Measurements from ENCODE around the gene B4GALNT1. TPM values are rescaled to one million over a fixed set of nuclear protein-coding genes. Genes with fewer than 3 reads are reported as not detected.

Gene B4GALNT1
- total and polyA plus RNA-seq, 10 of the 15 experiments (the other 5 are each of a cell fraction or from before 2014, with no cell fraction given), result 0.01 to 0.38 (median 0.14) TPM; not detected in 3

DNA sequence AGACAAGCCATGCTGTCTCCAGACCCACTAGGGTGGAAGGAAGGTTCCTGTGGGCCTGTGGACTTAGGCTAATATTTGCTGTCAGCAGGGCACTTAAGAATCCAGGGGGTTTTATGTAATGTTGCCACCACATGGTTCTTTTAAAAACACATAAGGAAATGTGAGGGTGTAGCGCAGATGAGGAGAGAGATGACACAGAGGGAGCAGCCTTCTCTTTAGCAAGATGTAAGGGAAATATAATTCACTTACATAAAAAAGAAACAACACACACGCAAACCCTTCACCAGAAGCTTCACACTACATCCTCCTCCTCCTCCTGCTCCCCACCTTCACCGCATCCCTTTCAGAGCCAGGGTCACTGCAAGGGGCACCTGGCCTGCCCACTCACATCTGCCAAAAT lies 46.9 kb downstream of the B4GALNT1 start (continued):
- TF ChIP-seq, protein P1, sequence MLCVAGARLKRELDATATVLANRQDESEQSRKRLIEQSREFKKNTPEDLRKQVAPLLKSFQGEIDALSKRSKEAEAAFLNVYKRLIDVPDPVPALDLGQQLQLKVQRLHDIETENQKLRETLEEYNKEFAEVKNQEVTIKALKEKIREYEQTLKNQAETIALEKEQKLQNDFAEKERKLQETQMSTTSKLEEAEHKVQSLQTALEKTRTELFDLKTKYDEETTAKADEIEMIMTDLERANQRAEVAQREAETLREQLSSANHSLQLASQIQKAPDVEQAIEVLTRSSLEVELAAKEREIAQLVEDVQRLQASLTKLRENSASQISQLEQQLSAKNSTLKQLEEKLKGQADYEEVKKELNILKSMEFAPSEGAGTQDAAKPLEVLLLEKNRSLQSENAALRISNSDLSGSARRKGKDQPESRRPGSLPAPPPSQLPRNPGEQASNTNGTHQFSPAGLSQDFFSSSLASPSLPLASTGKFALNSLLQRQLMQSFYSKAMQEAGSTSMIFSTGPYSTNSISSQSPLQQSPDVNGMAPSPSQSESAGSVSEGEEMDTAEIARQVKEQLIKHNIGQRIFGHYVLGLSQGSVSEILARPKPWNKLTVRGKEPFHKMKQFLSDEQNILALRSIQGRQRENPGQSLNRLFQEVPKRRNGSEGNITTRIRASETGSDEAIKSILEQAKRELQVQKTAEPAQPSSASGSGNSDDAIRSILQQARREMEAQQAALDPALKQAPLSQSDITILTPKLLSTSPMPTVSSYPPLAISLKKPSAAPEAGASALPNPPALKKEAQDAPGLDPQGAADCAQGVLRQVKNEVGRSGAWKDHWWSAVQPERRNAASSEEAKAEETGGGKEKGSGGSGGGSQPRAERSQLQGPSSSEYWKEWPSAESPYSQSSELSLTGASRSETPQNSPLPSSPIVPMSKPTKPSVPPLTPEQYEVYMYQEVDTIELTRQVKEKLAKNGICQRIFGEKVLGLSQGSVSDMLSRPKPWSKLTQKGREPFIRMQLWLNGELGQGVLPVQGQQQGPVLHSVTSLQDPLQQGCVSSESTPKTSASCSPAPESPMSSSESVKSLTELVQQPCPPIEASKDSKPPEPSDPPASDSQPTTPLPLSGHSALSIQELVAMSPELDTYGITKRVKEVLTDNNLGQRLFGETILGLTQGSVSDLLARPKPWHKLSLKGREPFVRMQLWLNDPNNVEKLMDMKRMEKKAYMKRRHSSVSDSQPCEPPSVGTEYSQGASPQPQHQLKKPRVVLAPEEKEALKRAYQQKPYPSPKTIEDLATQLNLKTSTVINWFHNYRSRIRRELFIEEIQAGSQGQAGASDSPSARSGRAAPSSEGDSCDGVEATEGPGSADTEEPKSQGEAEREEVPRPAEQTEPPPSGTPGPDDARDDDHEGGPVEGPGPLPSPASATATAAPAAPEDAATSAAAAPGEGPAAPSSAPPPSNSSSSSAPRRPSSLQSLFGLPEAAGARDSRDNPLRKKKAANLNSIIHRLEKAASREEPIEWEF (IDR thresholded peaks at IDR 0.05; ENCODE audit: insufficient replicate concordance, low read depth, low read length), result no peak
- TF ChIP-seq FOXK2 (IDR thresholded peaks at IDR 0.05), result no peak
- no peak for TF ChIP-seq IRF4 (IDR thresholded peaks at IDR 0.05; ENCODE audit: low read depth, low read length)
- TF ChIP-seq SREBF2 (IDR thresholded peaks at IDR 0.05; ENCODE audit: low read length), result no peak
- TF ChIP-seq CREM (IDR thresholded peaks at IDR 0.05; ENCODE audit: low read depth), result no peak
- TF ChIP-seq, protein P2, sequence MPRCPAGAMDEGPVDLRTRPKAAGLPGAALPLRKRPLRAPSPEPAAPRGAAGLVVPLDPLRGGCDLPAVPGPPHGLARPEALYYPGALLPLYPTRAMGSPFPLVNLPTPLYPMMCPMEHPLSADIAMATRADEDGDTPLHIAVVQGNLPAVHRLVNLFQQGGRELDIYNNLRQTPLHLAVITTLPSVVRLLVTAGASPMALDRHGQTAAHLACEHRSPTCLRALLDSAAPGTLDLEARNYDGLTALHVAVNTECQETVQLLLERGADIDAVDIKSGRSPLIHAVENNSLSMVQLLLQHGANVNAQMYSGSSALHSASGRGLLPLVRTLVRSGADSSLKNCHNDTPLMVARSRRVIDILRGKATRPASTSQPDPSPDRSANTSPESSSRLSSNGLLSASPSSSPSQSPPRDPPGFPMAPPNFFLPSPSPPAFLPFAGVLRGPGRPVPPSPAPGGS (IDR thresholded peaks at IDR 0.05; ENCODE audit: borderline replicate concordance, insufficient read depth, low read depth, low read length, poor library complexity, severe bottlenecking), result no peak
